Adrenal gland (tissue), 5 donors: Measurements from ENCODE around the gene AXIN2.

Experiments
- POLR2A ChIP-seq, 2 donors: fragments of 450-650 bp; IDR thresholded peaks; one replicate each; pipeline ENCODE4 v1.6.1; 2017; ENCODE audit warnings: antibody characterized with exemption in 2 of 2, mild to moderate bottlenecking in 2 of 2, moderate library complexity in 1 of 2
- TF ChIP-seq, protein P1 (sequence below), 6 experiments: fragments of 450-650 bp in 4 of 6; fragments of 200-600 bp in 2 of 6; sonication (generic) in 1 of 6; IDR thresholded peaks; 1 replicate in 5 of 6; 2 replicates in 1 of 6; pipeline versions ENCODE4 v1.5.1 to v1.8.0; 2016 to 2021; ENCODE audit warnings: antibody characterized with exemption in 6 of 6, mild to moderate bottlenecking in 2 of 6, moderate library complexity in 1 of 6
- donor health status: DM: no; HTN: no; CAD: no.

DNA sequence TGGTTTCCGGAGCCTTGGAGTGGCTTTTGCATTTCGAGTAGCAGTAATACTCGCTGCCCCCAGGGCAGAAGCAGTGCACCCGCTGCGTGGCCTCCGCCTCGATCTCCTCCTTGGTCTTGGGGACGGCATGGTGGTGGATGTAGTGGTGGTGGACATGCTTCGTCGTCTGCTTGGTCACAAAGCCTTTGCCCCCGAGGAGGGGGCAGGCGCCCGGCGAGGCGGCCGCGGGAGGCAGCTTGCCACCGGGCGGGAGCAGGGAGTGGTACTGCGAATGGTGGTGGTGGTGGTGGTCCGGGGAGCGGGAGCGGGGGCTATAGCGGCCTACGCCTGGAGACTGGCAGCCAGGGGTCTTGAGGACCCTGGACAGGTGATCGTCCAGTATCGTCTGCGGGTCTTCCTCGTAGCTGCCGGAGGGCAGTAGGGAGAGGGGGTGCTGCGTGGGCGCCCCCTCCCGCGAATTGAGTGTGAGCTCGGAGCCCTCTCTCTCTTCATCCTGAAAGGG, 24.1 kb downstream of the AXIN2 start:
- TF ChIP-seq, protein P1, sequence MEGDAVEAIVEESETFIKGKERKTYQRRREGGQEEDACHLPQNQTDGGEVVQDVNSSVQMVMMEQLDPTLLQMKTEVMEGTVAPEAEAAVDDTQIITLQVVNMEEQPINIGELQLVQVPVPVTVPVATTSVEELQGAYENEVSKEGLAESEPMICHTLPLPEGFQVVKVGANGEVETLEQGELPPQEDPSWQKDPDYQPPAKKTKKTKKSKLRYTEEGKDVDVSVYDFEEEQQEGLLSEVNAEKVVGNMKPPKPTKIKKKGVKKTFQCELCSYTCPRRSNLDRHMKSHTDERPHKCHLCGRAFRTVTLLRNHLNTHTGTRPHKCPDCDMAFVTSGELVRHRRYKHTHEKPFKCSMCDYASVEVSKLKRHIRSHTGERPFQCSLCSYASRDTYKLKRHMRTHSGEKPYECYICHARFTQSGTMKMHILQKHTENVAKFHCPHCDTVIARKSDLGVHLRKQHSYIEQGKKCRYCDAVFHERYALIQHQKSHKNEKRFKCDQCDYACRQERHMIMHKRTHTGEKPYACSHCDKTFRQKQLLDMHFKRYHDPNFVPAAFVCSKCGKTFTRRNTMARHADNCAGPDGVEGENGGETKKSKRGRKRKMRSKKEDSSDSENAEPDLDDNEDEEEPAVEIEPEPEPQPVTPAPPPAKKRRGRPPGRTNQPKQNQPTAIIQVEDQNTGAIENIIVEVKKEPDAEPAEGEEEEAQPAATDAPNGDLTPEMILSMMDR (IDR thresholded peaks at IDR 0.05), result no peak
- no peak for TF ChIP-seq POLR2A (IDR thresholded peaks at IDR 0.05)
